HG03565 (cell line): ENCODE measurements around the gene KRT14.
"Not testable (repeated sequence)": the region's sequence is repeated elsewhere in the genome, so short reads cannot be mapped to it uniquely, and the experiment has no call there.

ENCODE experiments used
- ATAC-seq: cut with Tn5 transposase; IDR thresholded peaks from one replicate; pipeline ENCODE4 v1.9.1; 2021; ENCODE audit warnings: mild to moderate bottlenecking, moderate library complexity; ENCODE audit not compliant: unreplicated experiment

Gene KRT14

DNA sequence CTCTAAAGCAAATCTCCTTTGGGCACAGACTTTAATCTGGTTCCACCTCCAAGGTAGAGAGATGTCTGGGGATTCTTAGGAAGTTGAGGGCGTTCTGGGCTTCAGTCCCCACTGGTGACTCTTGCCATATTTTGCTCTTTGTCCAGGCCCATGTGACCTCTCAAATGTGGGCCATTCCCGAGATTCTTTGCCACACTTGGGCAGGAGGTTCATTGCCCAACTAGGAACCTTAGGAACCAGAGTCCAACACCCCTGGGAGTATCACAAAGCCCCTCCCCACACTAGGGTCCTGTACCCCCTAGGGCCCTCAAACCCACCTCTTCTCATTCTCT is 6.5 kb downstream of the KRT14 start:
- ATAC-seq = no peak

DNA sequence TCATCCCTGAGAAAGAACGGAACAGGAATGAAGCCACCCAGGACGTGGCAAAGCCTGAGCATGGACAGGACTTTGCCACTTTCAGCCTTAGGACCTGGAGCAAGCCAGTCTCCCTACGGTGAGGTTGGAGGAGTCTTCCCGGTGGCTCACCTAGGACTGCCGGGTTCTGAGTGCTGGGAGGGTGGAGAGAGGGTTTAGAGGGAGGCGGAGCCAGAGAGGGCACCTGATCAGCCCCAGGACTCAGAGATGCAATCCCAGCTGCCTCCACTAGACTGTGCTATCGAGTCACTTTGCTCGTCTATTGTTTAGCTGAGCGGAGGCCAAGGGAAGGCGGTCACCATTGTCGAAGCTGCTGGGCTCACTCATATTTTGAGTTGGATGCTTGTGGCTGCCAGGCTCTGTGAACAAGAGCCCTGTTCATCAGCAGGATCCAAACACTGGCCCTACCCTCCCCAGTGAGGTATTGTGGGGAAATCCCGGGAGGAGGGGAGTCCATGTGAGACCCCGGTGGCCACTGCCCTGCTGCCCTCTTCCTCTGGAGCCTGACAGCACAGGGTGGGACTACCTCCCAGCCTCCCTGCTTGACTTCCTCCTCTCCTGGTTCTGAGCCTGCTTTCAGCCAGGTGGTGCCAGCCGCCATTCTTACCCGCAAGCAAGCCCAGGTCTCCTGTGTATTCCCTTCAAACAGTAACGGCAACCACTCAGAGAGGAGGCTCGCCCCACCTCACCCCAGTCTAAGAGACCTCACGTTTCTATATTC is 7.0 kb downstream of the KRT14 start:
- ATAC-seq = no peak

DNA sequence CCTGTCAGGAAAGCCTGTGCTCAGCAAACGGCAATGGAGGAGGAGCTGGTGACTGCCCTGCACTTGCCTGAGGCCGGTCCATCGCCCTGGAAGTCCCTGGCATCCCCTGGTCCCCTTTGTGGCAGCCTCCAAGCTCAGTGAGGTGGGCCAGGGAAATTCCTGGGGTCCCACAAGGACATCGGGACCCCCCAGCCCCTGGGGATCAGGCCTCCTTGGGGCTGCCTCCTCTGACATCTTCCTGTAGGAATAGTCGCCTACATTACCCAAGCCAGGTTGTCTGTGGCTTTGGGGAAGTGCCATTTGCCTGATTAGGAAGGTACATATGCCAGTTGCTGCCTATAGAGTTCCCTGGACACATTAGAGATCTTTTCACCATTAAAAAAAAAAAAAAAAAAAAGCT is 7.7 kb downstream of the KRT14 start:
- no peak for ATAC-seq

DNA sequence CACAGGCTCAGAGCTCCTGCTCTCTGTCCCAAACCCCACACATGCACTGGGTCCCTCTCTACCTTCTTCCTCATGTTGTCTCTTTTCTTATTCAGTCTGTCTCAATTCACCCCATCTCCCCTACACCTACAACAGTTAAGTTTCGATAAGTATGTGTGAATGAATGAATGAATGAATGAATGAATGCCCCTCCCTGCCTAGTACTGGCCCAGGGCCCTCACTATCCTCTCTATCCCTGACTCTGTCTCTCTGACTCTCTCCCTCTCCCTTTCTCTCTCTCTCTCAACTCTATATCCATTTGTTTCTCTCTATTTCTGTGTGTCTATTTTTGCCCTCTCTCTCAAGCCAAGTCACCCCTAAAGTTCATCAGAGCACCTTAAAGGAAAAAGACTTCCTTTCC is 8.2 kb downstream of the KRT14 start:
- ATAC-seq = no peak

DNA sequence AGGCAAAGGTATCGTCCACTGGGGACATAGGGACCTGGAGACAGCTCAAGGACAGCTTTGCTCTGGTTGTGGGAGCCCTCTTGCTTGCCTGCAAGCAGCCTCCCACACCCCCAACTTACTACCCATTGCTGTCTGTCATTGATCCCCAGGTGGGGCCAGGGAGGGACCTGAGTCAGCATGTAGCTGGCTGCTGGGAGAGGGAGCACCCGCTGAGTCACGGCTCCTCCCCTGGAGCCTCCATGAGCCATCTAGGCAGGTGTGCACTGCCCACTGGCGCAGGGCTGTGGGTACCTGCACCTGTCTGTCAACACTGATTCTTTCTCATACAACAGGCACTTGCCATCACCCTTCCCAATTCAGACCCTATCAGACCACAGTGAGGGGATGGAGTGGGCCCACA is 10.0 kb downstream of the KRT14 start:
- not testable (repeated sequence) for ATAC-seq

DNA sequence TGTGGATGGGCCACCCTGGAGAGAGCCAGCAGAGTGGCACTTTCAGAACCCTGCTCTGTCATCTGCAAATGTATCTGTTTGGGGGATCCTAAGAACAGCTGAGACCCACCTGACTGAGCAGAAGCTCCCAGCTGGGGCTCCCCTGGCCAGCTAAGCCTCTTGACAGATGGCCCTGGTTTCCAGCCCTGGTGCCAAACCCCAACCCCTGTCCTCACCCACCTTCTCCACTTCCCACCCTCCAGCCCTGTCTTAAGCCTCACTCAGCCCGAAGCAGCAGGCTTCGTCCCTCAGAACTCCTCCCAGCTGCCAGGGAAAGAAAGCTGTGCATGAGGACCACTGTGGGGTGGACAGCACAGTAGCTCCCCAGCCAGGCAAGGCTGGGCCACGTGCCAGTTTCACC is 11.4 kb downstream of the KRT14 start:
- no peak for ATAC-seq

DNA sequence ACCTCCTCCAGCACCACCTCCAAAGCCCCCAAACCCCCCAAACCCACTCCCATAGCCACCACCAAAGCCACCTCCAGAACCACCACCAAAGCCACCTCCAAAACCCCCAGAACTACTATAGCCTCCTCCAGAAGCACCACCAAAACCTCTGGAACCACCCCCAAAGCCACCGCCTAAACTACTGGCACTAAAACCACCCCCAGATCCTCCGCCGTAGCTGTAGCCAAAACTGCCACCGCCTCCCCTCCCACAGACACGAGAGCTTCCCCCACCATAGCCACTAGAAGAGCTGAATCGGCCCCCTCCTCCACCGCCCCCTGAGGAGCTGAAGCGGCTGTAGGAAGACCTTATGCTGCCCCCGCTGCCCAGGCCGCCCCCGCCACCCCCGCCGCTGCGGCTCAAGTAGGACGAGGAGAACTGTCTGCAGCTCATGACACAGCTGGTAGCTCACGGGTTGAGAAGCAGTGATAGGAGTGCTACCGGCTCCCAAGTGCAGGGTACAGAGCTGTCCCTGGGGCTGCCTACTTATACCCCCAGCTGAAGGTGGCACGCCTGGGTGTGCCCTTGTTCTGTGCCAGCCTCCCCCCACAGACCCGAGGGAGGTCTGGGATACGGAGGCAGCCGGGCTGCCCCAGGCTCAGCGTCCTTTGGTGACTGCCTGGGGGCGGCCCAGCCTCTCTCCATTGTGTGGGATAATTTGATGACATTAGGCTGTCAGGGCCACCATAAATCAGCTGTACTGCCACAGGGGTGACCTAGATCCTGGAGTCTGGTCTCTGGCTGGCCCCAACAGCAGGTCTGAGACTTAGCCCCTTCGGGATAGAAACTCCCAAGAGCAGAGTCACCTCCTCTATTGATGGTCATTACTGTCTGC is 14.9 kb downstream of the KRT14 start, which contains the start of gene KRT9:
Gene KRT9 (minus strand): TSS at position 499 of the 874 bp plus-strand sequence. CDS start 67 bp downstream, at position 432.
- ATAC-seq = no peak

DNA sequence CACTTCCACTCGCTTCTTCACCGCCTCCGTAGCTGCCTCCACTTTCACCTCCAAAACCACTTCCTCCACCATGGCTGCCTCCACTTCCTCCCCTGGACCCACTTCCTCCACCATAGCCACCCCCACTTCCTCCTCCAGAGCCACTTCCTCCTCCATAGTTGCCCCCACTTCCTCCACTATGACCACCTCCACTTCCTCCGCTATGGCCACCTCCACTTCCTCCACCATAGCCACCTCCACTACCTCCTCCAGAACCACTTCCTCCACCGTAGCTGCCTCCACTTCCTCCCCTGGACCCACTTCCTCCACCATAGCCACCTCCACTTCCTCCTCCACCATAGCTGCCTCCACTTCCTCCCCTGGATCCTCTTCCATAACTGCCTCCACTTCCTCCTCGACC is 19.4 kb downstream of the KRT14 start:
- ATAC-seq = no peak

DNA sequence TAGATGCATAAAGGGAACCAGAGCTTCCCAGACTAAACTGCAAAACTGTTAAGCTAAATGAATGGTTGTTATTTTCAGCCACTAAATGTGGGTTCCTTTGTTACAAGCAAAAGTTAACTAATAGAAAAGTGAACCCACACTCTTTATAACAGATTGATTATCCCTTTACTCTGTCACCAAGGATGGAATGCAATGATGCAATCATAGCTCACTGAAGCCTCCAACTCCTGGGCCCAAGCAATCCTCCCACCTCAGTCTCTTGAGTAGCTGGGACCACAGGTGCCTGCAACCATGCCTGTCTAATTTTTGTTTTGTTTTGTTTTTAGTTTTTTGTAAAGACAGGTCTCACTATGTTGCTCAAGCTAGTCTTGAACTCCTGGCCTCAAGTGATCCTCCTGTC is 21.4 kb downstream of the KRT14 start:
- ATAC-seq = no peak

DNA sequence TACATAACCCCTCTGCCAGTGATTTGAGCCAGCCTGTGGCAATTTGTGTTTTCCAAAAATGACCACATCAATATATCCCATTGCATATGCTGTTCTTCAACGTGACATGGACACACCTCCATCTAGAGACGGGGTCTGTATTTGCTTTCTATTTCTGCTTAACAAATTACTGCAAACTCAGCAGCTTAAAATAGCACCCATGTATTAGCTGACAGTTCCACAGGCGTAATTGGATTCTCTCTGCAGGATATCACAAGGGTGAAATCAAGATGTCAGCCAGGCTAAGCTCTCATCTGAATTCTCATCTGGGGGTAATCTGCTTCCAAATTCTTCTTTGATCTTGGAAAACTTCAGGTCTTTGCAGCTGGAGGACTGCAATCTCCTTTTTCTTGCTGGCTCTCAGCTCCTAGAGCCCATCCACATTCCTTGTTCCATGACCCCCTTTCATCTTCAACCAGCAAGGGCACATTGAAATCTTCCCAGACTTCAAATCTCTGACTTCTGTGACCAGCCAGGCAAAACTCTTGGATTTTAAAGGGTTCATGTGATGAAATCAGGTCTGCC is 23.0 kb downstream of the KRT14 start:
- ATAC-seq = no peak

DNA sequence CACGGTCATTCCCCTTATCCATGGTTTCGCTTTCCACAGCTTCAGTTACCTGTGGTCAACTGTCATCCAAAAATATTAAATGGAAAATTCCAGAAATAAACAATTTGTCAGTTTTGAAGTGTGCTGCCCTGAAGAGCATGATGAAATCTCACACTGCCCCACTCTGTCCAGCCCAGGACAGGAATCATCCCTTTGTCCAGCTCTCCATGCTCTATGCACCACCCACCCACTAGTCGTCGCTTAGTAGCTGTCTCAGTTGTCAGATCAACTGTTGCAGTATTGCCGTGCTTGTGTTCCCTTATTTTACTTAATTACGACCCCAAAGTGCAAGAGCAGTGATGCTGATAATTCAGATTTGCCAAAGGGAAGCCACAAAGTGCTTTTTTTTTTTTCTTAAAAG is 25.1 kb downstream of the KRT14 start:
- no peak for ATAC-seq

DNA sequence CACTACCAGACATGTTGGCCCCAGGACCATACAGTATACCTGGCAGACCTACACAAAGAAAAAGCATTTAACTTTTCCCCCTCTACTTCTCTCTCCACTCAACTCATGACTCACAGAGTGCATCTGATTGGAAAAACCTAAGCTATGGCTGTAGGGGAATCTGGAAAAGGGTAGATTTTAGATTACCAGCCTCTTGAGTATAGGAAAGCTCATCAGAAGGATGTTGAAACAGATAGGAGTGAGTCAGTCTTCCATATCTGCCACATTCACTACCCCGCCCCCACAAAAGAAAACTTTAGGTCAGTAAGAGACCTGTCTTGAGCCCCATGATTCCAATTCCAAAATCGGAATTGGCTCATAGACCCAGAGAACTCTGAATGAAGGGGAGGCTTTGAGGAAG is 27.1 kb downstream of the KRT14 start:
- ATAC-seq = no peak

DNA sequence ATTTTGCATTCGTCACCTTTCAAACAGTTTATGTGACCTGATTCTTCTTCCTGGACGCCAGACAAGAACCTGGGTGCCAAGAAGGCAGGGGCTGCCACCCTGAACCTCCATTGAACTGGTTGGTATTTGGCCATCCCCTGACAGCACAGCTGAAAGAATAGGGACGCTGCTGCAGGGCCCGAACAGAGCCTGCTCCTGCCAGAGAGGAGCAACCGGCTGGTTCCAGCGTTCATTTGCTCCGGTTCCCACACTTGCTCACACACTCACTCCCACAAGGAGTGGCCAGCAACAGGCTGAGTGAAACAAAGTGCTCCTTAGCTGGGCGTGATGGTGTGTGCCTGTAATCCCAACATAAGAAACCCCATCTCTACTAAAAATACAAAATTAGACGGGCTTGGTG is 29.8 kb downstream of the KRT14 start:
- no peak for ATAC-seq

DNA sequence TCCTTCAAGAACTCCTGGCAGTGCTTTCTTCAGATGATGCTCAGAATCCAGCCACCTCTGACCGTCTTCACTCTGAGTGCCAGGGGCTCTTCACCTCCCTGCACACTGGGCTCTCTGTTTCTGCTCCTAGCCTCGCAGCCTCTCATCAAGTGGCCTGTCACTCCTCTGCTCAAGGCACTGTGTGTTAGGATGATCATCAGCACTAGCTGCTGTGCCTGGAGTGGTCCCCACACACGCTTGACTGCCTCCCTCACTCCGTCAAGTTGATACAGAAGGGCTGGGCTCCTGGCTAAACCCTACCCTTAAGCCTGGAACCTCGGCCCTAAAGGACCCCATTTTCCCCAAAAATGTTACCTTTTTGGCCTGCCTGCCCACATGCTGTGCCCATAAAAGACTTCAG is 30.4 kb downstream of the KRT14 start:
- no peak for ATAC-seq

DNA sequence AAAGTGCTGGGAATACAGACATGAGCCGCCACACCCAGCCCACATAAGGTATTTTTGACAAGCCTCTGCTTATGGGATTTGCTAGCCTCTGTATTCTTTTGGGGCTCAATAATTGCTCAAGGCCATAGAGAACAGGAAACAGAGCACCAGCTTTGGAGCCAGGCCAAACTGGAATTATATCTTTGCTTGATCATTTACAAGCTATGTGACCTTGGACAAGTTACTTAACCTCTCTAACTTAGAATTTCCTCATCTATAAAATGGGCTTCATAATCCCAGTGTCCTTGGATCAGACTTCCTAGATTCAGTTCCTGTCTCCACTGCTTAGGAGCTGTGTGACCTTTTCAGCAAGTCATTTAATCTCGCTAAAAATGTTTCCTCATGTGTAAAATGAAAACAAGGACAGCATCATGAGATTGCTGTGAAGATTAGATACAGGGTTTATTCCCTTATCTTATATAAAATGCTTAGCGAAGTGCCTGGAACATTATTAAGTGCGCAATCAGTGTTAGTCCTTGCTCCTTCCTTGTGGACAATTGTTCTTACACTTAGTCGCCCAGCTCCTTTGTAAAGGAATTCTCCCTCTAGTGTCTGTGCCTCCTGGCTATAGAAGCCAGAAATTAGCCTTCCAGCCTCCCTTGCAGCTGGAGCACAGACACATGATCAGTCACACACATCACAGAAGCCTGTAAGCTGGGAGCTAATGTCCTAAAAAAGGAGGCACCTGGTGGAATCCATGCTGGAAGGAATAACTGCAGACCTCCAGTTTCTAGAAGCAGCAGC is 31.4 kb downstream of the KRT14 start:
- no peak for ATAC-seq

DNA sequence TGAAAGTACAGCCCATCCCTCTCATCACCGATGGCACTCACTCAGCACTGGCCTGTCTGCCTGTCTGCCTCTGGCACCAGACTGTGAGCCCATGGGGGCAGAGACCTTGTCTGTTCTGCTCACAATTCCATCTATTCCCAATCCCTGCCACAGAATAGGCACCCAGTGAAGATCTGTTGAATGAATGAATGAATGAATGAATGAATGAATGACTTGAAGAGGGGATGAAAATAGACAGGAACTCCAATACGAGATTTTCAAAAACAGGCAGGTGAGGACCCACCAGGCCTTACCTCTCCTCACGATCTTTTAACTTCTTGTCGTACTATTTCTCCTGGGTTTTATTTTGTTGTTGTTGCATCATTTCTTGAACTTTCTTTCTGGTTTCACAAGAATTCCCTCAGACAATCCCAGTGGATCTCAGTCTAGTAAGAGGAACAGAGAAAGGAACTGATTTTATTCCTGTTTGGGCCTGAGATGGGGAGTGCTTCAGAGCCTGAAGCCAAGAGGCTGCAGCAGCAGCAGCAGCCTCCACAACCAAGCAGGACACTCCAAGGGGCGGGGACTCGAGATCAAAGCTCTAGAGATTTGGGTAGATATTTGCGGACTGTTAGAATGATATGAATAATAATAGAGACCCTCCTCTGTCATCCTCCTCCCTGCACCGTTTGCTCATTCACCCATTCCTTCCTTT is 32.6 kb downstream of the KRT14 start:
- ATAC-seq = no peak

DNA sequence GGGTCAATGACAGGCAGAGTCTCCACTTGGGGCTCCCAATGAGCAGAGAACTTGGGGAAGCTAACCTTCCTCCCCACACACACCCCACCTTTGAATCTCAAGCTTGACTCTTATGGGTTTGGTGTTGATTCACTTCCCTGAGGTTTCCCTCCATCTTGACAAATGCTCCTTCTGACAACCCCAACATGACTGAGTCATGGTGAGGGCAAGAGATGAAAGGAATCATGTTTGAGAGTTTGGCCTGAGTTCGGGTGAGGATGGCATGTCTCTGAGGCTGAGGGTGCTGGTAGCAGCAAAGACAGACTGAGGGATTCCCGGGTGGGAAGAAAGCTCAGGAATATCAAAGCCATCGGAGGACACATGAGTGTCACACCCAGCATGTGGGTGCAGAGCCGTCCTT is 33.5 kb downstream of the KRT14 start:
- ATAC-seq = no peak

DNA sequence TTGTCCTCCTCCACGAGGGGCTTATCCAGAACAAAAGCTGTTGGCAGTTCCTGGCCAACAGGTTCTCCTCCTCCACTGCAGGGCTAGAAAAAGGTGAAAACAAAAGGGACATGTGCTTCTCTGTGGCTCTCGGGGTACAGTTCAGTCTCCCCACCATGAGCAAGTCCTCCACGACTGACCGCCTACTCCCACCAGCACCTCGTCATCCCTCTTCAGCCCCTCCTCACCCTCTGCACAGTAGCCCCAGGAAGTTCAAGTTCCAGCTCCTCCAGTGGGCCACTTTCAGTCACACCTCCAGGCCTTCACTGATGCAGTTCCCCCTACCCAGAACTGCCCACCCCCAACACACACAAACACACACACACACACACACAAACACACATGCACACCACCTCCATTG is 34.2 kb downstream of the KRT14 start:
- no peak for ATAC-seq

DNA sequence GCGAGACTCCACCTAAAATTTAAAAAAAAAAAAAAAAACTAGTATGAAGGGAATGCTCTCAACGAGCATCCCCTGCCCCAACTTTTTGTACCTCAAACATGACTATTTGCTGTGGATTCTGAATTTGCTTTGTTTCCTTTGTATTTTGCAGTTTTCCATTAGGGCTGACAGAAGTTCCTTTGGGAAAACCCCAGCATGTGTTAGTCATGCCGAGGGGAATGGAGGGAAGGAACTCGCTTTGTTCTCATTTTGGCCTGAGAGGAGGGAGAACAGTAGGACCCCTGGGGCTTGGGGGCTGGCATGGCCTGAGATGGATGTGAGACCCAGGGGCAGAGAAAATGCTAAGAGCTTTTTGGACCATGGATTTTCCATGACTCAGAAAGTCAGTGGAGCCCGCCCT is 35.3 kb downstream of the KRT14 start:
- no peak for ATAC-seq

DNA sequence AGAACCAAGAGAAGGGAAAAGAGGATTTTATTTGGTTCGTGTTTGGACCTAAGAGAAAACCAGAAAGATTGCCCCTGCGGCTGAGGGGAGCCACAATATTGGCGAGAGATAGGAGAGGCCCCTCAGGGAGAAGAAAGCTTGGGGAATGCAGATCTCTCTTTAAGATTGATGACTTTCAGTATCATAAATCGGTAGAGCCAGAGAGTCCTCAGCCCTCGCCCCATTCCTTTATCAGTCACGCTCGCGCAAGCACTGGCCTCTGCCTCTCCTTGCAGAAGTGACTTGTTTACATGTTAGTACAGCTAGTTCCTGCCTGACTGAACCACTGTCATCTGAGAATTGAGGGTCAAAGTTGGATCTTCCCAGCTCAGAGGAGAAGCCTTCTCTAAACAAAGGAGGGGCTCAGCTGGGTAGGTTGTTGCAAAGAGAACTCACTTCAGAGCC is 37.1 kb downstream of the KRT14 start:
- ATAC-seq = no peak
